NCI-H524 (cell line): ENCODE data around the gene WDFY4.

Source experiments
- DNase-seq, 2 experiments: peaks; one replicate each; lab custom pipeline; 2025; lab: John Stamatoyannopoulos, UW

WDFY4 gene

GRCh38 chr10:49025347-49025983, 340.8 kb downstream of the WDFY4 start:
- no peak for DNase-seq

GRCh38 chr10:49028639-49029038, 344.0 kb downstream of the WDFY4 start:
- no peak for DNase-seq

GRCh38 chr10:49029666-49030065, 345.0 kb downstream of the WDFY4 start:
- no peak for DNase-seq
